Posterior vena cava (tissue), 2 donors: ENCODE results near the gene C4orf54. TPM values are rescaled to one million over a fixed set of nuclear protein-coding genes. Genes with fewer than 3 reads are reported as not detected.

Experiments used
- DNase-seq: peaks from one replicate; pipeline ENCODE4 v3.0.0-alpha.2; 2020; ENCODE audit warnings: low spot score
- intact Hi-C, 2 donors: fragments of 100-400 bp; cut with DNase I; formaldehyde crosslinking; loops; one replicate each; pipeline versions ENCODE4 v1.14.1 to v1.14.2; 2022 to 2023
- long read RNA-seq, 2 donors: library from polyadenylated mRNA; unstranded; transcript quantifications; one replicate each; pipeline ENCODE4 v2.0.0, GENCODE V29; 2020 to 2021
- total RNA-seq, 2 donors: library from RNA; stranded (reverse); fragmentation: NEBNext Ultra II Directional; extraction: Animal tissue kit (Norgen Biotek cat#: 25700); gene quantifications; one replicate each; pipeline ENCODE4 v1.2.1, GENCODE V29; 2021
- donor health status: DM: yes; HTN: yes; CAD: no.
- donor health status: DM: yes; HTN: yes; CAD: no.

The C4orf54 gene
- under 1 TPM; 0.09 to 0.76 TPM for total RNA-seq
- long read RNA-seq, donor 1 = 0 reads
- long read RNA-seq, donor 2 = 0 reads

- DNase-seq = no peak
- intact Hi-C loops = no loop called here
Observed at GRCh38 chr4:99657798-99658197, at the start of gene C4orf54. Gene C4orf54 (minus strand): TSS chr4:99657828. CDS start chr4:99654648, 3,180 bp downstream.

DNA sequence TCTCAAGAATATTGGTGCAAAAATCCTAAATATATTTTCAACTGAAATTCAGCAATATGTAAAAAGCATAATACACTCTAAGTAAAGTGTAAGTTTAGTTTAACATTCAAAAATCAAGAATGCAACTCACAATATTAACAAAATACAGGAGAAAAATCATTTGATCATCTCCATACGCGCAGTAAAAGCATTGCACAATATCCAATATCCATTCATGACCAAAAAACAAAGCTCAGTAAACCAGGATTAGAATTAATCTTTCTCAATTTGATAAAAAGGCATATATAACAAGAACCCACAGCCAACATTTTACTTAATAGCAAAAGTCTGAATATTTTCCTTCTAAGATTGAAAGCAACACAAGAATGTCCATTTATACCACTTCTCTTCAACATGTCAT is 48.3 kb upstream of the C4orf54 start:
- no peak for DNase-seq

GRCh38 chr4:99696801-99697200 is 39.2 kb upstream of the C4orf54 start:
- intact Hi-C loops = no loop called here
- no peak for DNase-seq

More for the DNA sequence above, 48.3 kb upstream of the C4orf54 start:
- intact Hi-C loops = no loop called here

DNA sequence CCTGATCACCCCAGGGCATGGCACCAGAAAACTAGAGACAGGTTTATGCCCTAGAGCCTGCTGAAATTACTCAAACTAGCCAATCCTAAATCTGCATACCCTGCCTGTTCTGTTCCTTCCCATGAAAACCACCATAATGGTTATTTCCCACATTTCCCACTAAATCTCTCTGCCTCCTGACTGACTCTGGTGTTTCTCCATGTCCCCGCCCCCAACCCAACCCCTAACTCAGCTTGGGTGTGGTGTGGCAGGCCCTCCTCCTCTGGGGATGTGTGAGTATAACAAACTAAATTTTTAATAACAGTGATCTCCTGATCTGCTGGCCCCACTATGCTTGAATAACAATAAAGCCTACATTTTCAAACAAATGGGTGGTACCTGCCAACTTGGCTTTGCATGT is 35.5 kb upstream of the C4orf54 start:
- intact Hi-C loops = no loop called here
- DNase-seq = no peak

GRCh38 chr4:99690990-99691389 is 33.4 kb upstream of the C4orf54 start:
- no peak for DNase-seq
- intact Hi-C loops = no loop called here

DNA sequence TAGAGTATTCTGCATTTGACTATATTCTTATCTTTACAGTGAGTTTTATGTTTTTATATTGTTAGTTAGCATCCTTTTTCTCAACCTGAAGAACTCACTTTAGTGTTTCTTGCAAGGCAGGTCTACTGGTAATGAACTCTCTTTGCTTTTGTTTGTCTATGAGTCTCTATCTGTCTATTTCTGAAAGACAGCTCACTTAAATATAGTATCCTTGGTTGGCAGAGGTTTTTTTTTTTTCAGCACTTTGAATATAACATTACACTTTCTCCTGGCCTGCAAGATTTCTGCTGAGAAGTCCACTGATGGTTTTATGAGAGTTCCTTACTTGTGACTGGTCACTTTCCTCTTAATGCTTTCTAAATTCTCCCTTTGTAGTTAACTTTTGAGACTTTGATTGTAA is 32.8 kb upstream of the C4orf54 start:
- intact Hi-C loops = no loop called here
- DNase-seq = no peak

- intact Hi-C loops = no loop called here
Observed at GRCh38 chr4:99687120-99687519, 29.5 kb upstream of the C4orf54 start.

DNA sequence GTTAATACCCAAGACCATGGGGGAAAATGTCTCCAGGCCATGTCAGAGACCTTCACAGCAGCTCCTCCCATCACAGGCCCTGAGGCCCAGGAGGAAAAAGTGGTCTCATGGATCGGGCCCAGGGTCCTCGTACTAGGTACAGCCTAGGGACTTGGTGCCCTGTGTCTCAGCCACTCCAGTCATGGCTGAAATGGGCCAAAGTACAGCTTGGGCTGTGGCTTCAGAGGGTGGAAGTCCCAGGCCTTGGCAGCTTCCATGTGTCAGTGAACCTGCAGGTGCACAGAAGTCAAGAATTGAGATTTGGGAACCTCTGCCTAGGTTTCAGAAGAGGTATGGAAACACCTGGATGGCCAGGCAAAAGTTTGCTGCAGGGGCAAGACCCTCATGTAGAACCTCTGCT is 27.6 kb upstream of the C4orf54 start:
- DNase-seq = no peak
- intact Hi-C loops = no loop called here

More at GRCh38 chr4:99687120-99687519, 29.5 kb upstream of the C4orf54 start:
- no peak for DNase-seq

DNA sequence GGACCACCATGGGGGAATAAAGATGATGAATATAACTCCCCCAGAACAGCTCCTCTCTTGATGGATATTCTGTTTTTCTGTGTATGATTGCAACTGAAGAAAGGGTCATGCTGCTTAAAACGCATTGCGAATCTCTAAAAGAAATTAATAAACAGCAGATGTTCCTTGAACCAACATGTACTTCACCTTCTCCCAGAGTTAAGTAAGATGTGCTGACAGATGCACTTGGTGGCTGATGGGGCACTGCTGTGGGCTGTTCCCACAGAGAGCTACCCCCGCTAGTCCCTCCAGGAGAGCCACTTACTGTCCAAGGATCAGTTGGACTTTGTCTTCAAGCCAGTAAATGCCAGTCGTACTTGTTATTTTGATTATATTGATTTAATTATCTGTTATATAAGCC is 26.3 kb upstream of the C4orf54 start:
- DNase-seq = no peak
- intact Hi-C loops = loop anchor here in 1 of 2 donors (1.0 kb wide), 1 partner anchor 46 kb away; no protein-coding TSS in a partner anchor

DNA sequence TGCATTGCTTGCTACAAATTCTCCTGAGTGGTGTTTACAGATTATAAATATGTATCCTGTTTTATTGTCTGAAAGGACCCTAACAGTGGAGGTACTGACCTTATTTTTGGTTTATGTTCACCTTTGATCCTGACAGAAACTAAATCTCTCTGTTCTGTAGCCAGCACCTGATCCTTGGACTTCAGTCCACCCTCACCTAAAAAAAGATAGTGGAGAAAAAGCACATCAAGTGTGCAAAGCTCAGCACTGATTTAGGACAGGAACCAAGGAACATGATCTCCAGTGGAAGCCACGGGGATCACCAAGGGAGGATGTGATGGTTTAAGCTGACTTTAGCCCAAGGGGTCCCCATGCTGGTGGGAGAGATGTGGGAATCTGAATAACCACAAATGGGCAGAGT is 22.3 kb upstream of the C4orf54 start:
- intact Hi-C loops = no loop called here
- no peak for DNase-seq

DNA sequence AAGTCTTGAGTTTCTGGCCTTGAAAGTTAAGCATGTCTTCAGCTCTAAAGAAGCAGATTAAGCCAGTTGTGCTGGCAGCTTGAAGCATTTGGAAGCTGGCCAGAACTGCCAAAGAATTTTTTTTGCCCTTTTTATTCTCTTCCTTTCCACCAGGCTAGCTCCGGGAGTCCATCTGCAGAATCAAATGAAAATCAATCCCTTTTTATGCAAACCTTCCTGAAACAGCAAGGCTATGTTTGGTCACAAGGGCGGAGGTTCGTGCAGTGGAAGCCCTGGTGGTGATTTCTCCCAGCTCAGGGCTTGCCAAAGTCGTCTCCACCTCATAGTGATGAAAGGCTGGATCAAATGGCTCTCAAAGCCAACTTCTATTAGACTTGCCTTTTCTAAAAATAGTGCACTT is 21.6 kb upstream of the C4orf54 start:
- no peak for DNase-seq
- intact Hi-C loops = no loop called here

DNA sequence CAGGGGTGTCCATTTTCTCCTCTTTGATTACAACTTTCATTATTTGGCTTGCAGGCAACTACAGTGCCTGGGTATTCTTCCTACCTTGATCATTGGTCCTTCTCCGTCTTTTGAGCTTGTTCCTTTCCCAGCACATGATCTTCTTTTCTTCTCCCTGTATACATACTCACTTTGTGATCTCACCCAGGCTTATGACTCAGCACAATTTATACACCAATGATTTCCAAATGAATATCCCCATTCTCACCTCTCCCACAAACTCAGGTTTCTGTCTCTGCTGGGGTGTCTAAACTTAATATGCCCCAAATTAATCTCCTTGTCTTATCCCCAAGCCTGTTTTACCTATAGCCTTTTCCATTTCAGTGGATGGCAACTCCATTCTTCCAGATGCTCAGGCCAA is 19.5 kb upstream of the C4orf54 start:
- intact Hi-C loops = no loop called here

DNA sequence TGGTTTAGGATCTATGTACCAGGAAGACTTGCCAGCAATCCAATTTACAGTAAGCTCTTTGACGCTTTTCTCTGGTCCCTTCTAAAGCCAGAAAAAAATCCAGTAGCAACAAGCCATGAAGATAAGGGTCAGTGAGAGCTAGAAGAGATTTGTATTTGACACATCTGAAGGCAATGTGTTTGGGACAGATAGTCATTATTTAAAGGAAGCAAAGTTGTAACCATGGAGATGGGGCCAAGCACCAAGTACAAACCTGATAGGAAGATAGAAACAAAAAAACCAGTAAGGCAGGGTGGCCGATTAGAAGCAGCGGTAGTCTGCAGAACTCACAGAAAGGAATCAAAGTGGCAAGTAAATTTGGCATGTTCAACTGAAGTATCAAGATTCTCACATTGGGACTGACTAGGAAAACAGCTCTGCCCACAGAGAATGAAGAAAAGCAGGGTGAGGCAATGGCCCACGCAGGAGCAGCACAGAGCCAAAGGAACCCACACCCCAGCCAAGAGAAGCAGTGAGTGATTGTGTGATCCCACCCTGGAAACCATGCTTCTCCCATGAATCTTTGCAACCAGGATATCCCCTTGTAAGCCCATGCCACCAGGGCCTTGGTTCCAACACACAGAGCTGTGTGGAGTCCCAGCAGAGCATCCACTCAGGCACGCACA is 12.9 kb upstream of the C4orf54 start:
- DNase-seq = no peak
- intact Hi-C loops = no loop called here

More for the DNA sequence above, 19.5 kb upstream of the C4orf54 start:
- DNase-seq = no peak

GRCh38 chr4:99669084-99669483 is 11.5 kb upstream of the C4orf54 start:
- intact Hi-C loops = no loop called here
- no peak for DNase-seq

GRCh38 chr4:99668472-99668871 is 10.8 kb upstream of the C4orf54 start:
- intact Hi-C loops = no loop called here

DNA sequence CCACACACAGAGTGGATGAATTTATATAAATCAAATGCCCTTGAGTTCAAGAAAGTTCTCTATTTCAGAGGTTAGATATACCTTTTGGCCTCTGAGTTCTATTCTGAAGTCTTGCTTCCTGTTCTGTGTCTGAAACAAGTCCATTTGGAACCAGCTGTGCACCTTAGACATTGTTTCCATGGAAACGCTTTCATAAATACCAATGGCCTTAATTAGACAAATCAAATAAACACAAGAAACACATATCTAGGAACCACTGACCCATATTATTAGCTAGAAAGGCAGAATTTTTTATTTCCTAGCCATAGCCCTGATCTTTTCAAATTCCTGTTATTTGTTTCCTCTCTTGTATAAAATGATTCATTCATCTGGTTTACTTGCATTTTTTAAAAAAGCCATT is 8.4 kb upstream of the C4orf54 start:
- intact Hi-C loops = no loop called here
- DNase-seq = no peak

More at GRCh38 chr4:99668472-99668871, 10.8 kb upstream of the C4orf54 start:
- DNase-seq = no peak

- DNase-seq = no peak
- intact Hi-C loops = no loop called here
Observed at GRCh38 chr4:99664716-99665115, 7.1 kb upstream of the C4orf54 start.

GRCh38 chr4:99661907-99662306 is 4.3 kb upstream of the C4orf54 start:
- intact Hi-C loops = loop anchor here in 1 of 2 donors (2.0 kb wide), 1 partner anchor 75 kb away; no protein-coding TSS in a partner anchor

DNA sequence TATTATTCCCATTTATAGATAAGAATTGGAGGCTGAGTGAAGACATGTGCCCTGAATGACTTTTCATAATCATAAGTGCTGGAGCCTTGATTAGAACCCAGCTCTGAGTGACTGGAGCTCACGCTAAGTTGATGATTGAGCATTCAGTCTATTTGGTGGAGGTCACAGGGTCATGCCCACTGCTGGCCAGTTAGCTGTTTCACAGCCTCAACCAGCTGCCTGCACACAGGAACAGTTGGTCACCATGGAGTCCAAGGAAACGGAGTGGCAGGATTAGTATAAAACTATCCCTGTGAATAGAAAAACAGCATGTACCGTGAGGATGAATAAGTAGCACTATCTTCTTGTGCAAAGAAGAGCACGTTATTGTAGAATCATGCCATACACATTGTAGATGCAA is 1.0 kb upstream of the C4orf54 start:
- DNase-seq = no peak
- intact Hi-C loops = no loop called here

More at GRCh38 chr4:99661907-99662306, 4.3 kb upstream of the C4orf54 start:
- DNase-seq = no peak

- DNase-seq = no peak
- intact Hi-C loops = no loop called here
Observed at GRCh38 chr4:99655308-99656081, 2.1 kb downstream of the C4orf54 start.

DNA sequence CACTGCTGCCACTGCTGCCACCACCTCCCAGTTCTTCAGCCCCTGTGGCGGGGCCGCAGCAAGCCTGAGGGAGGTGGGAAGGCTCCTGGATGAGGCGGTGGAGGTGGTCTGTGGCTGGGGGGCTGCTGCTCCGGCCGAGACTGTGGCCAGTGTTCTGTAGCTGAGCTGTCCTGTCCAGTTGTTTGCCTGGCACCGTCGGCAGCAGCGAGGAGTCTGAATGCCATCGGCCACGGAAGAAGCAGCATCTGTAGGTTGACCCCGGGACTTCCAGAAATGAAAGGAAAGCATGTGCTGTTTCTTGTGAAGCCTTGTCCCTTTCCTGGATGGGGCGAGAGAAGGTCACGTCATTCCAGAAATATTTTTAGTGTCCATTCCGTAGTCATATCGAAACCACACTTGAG is 3.3 kb downstream of the C4orf54 start:
- DNase-seq = no peak
- intact Hi-C loops = no loop called here
